ENCODE measurements around the gene CRACR2A.

CRACR2A gene

GRCh38 chr12:3770891-3771290 lies 18.0 kb upstream of the CRACR2A start:
- no peak overlapping the region for H2BK5ac ChIP-seq (ENCODE audit: low read depth, low read length, poor library complexity)
- H2BK12ac ChIP-seq (ENCODE audit: low read length) = no peak overlapping the region
- H3K14ac ChIP-seq (ENCODE audit: low read length) = no peak overlapping the region
- H3K9me3 ChIP-seq (ENCODE audit: insufficient read depth, low read depth, low read length) = no peaks in the 10 kb centered on the region
- no peak for DNase-seq
- no peak overlapping the region for H2AK5ac ChIP-seq (ENCODE audit: low read length)
- H3K4me1 ChIP-seq (ENCODE audit: control insufficient read depth in 1 of 2, insufficient read depth in 2 of 2, low read length in 2 of 2) = no peaks in the 10 kb centered on the region
- H3K23ac ChIP-seq (ENCODE audit: low read length) = no peak overlapping the region
- no peak overlapping the region for H3K18ac ChIP-seq (ENCODE audit: low read length)
- H3K27ac ChIP-seq (ENCODE audit: low read depth, low read length) = no peak overlapping the region
- H2BK120ac ChIP-seq (ENCODE audit: insufficient read depth, low read length, poor library complexity) = no peak overlapping the region
- no peak overlapping the region for H3K9ac ChIP-seq (ENCODE audit: low read length)
- no peak overlapping the region for H2AFZ ChIP-seq (ENCODE audit: insufficient read depth, low read length, poor library complexity)
- no peaks in the 10 kb centered on the region for H3K27me3 ChIP-seq (ENCODE audit: insufficient read depth, low read length)
- WGBS (ENCODE audit: extremely low coverage, insufficient coverage, insufficient read length) = no CpG with 5 or more reads among the region's 1 CpG
- no peak overlapping the region for H4K8ac ChIP-seq (ENCODE audit: low read depth, low read length)
- H3K4ac ChIP-seq (ENCODE audit: low read depth, low read length) = no peak overlapping the region
- no peak overlapping the region for H4K12ac ChIP-seq (ENCODE audit: low read depth, low read length)
- no peaks in the 10 kb centered on the region for H3K79me1 ChIP-seq (ENCODE audit: low read length)
- no peak overlapping the region for H3K4me2 ChIP-seq (ENCODE audit: low read length)
- H3K36me3 ChIP-seq (ENCODE audit: control insufficient read depth in 1 of 2, insufficient read depth in 2 of 2, low read length in 2 of 2) = no peaks in the 10 kb centered on the region
- no peak overlapping the region for H4K91ac ChIP-seq (ENCODE audit: low read depth, low read length)
- no peak overlapping the region for H3K4me3 ChIP-seq (ENCODE audit: low read depth, low read length)
- no peaks in the 10 kb centered on the region for H3K79me2 ChIP-seq (ENCODE audit: control insufficient read depth, insufficient read depth, low read length, poor library complexity)

GRCh38 chr12:3768911-3769447 lies 16.1 kb upstream of the CRACR2A start:
- no peak overlapping the region for H2AFZ ChIP-seq (ENCODE audit: insufficient read depth, low read length, poor library complexity)
- no peak overlapping the region for H4K91ac ChIP-seq (ENCODE audit: low read depth, low read length)
- H3K4me3 ChIP-seq (ENCODE audit: low read depth, low read length) = no peak overlapping the region
- H2BK12ac ChIP-seq (ENCODE audit: low read length) = no peak overlapping the region
- no peaks in the 10 kb centered on the region for H3K27me3 ChIP-seq (ENCODE audit: insufficient read depth, low read length)
- no peak overlapping the region for H2AK5ac ChIP-seq (ENCODE audit: low read length)
- no peak overlapping the region for H3K23ac ChIP-seq (ENCODE audit: low read length)
- no peaks in the 10 kb centered on the region for H3K36me3 ChIP-seq (ENCODE audit: control insufficient read depth in 1 of 2, insufficient read depth in 2 of 2, low read length in 2 of 2)
- H3K79me1 ChIP-seq (ENCODE audit: low read length) = no peaks in the 10 kb centered on the region
- no peak overlapping the region for H2BK5ac ChIP-seq (ENCODE audit: low read depth, low read length, poor library complexity)
- no peaks in the 10 kb centered on the region for H3K79me2 ChIP-seq (ENCODE audit: control insufficient read depth, insufficient read depth, low read length, poor library complexity)
- H4K8ac ChIP-seq (ENCODE audit: low read depth, low read length) = no peak overlapping the region
- no peaks in the 10 kb centered on the region for H3K4me1 ChIP-seq (ENCODE audit: control insufficient read depth in 1 of 2, insufficient read depth in 2 of 2, low read length in 2 of 2)
- H3K14ac ChIP-seq (ENCODE audit: low read length) = no peak overlapping the region
- H3K9ac ChIP-seq (ENCODE audit: low read length) = no peak overlapping the region
- H3K4me2 ChIP-seq (ENCODE audit: low read length) = no peak overlapping the region
- H3K4ac ChIP-seq (ENCODE audit: low read depth, low read length) = no peak overlapping the region
- H3K18ac ChIP-seq (ENCODE audit: low read length) = no peak overlapping the region
- no CpG with 5 or more reads among the region's 3 CpGs for WGBS (ENCODE audit: extremely low coverage, insufficient coverage, insufficient read length)
- H4K12ac ChIP-seq (ENCODE audit: low read depth, low read length) = no peak overlapping the region
- H3K9me3 ChIP-seq (ENCODE audit: insufficient read depth, low read depth, low read length) = no peaks in the 10 kb centered on the region
- no peak overlapping the region for H2BK120ac ChIP-seq (ENCODE audit: insufficient read depth, low read length, poor library complexity)
- H3K27ac ChIP-seq (ENCODE audit: low read depth, low read length) = no peak overlapping the region
- DNase-seq = peak in 1 of 2 donors; percentile 48

GRCh38 chr12:3761116-3761735 lies 8.3 kb upstream of the CRACR2A start:
- no peak overlapping the region for H2BK5ac ChIP-seq (ENCODE audit: low read depth, low read length, poor library complexity)
- H3K4me1 ChIP-seq (ENCODE audit: control insufficient read depth in 1 of 2, insufficient read depth in 2 of 2, low read length in 2 of 2) = no peaks in the 10 kb centered on the region
- no peaks in the 10 kb centered on the region for H3K79me1 ChIP-seq (ENCODE audit: low read length)
- H2BK120ac ChIP-seq (ENCODE audit: insufficient read depth, low read length, poor library complexity) = no peak overlapping the region
- H4K12ac ChIP-seq (ENCODE audit: low read depth, low read length) = no peak overlapping the region
- no peak overlapping the region for H3K18ac ChIP-seq (ENCODE audit: low read length)
- H4K8ac ChIP-seq (ENCODE audit: low read depth, low read length) = no peak overlapping the region
- H3K79me2 ChIP-seq (ENCODE audit: control insufficient read depth, insufficient read depth, low read length, poor library complexity) = no peaks in the 10 kb centered on the region
- H3K27ac ChIP-seq (ENCODE audit: low read depth, low read length) = no peak overlapping the region
- no peaks in the 10 kb centered on the region for H3K9me3 ChIP-seq (ENCODE audit: insufficient read depth, low read depth, low read length)
- no peak overlapping the region for H4K91ac ChIP-seq (ENCODE audit: low read depth, low read length)
- H3K14ac ChIP-seq (ENCODE audit: low read length) = no peak overlapping the region
- no peaks in the 10 kb centered on the region for H3K27me3 ChIP-seq (ENCODE audit: insufficient read depth, low read length)
- H3K23ac ChIP-seq (ENCODE audit: low read length) = no peak overlapping the region
- H3K4me3 ChIP-seq (ENCODE audit: low read depth, low read length) = no peak overlapping the region
- H3K4ac ChIP-seq (ENCODE audit: low read depth, low read length) = no peak overlapping the region
- H2AK5ac ChIP-seq (ENCODE audit: low read length) = no peak overlapping the region
- WGBS (ENCODE audit: extremely low coverage, insufficient coverage, insufficient read length) = no CpG with 5 or more reads among the region's 7 CpGs
- H3K4me2 ChIP-seq (ENCODE audit: low read length) = no peak overlapping the region
- no peak overlapping the region for H2AFZ ChIP-seq (ENCODE audit: insufficient read depth, low read length, poor library complexity)
- DNase-seq = no peak
- no peak overlapping the region for H3K9ac ChIP-seq (ENCODE audit: low read length)
- H3K36me3 ChIP-seq (ENCODE audit: control insufficient read depth in 1 of 2, insufficient read depth in 2 of 2, low read length in 2 of 2) = no peaks in the 10 kb centered on the region
- no peak overlapping the region for H2BK12ac ChIP-seq (ENCODE audit: low read length)

GRCh38 chr12:3759878-3760277 lies 7.0 kb upstream of the CRACR2A start:
- Histone ChIP-seq H3K4me1 (ENCODE audit: control insufficient read depth in 1 of 2, insufficient read depth in 2 of 2, low read length in 2 of 2) (no peaks in the 10 kb centered on the region), H2BK5ac (ENCODE audit: low read depth, low read length, poor library complexity) (no peak overlapping the region), H3K4me2 (ENCODE audit: low read length) (no peak overlapping the region), H4K91ac (ENCODE audit: low read depth, low read length) (no peak overlapping the region), H3K27me3 (ENCODE audit: insufficient read depth, low read length) (no peaks in the 10 kb centered on the region), H3K79me1 (ENCODE audit: low read length) (no peaks in the 10 kb centered on the region), H2BK120ac (ENCODE audit: insufficient read depth, low read length, poor library complexity) (no peak overlapping the region), H3K23ac (ENCODE audit: low read length) (no peak overlapping the region), H3K4me3 (ENCODE audit: low read depth, low read length) (no peak overlapping the region), H2BK12ac (ENCODE audit: low read length) (no peak overlapping the region), H3K27ac (ENCODE audit: low read depth, low read length) (no peak overlapping the region), H2AFZ (ENCODE audit: insufficient read depth, low read length, poor library complexity) (no peak overlapping the region), H3K14ac (ENCODE audit: low read length) (no peak overlapping the region), H3K9me3 (ENCODE audit: insufficient read depth, low read depth, low read length) (no peaks in the 10 kb centered on the region), H4K12ac (ENCODE audit: low read depth, low read length) (no peak overlapping the region), H3K36me3 (ENCODE audit: control insufficient read depth in 1 of 2, insufficient read depth in 2 of 2, low read length in 2 of 2) (no peaks in the 10 kb centered on the region), H3K4ac (ENCODE audit: low read depth, low read length) (no peak overlapping the region), H2AK5ac (ENCODE audit: low read length) (no peak overlapping the region), H3K79me2 (ENCODE audit: control insufficient read depth, insufficient read depth, low read length, poor library complexity) (no peaks in the 10 kb centered on the region), H3K9ac (ENCODE audit: low read length) (no peak overlapping the region), H3K18ac (ENCODE audit: low read length) (no peak overlapping the region), H4K8ac (ENCODE audit: low read depth, low read length) (no peak overlapping the region)
- no peak for DNase-seq
- WGBS (ENCODE audit: extremely low coverage, insufficient coverage, insufficient read length) = no CpG with 5 or more reads among the region's 2 CpGs
